Measurements from ENCODE around the gene RASGEF1C. TPM values are rescaled to one million over a fixed set of nuclear protein-coding genes. Genes with fewer than 3 reads are reported as not detected.

Gene RASGEF1C
- total and polyA plus RNA-seq, 2 of the 13 experiments (the other 11 are each of a cell fraction or from before 2014, with no cell fraction given): not detected

DNA sequence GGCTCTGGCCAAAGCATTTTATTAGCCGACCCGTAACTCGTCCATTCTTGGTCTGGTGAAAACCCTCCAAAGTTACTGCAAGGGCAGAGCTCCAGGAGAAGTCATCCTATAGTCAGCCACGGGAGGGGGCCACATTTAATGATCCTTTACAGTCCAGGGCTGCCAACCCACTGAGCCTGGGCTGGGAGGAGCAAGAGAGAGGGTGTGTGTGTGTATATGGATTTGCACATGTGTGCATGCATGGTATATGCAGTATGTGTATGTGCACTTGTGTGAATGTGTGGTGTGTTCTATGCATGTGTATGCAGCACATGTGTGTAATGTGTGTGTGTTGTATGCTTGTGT, 4.2 kb upstream of the RASGEF1C start:
- POLR2A ChIA-PET: no interaction called here
- CTCF ChIA-PET (ENCODE audit: low intra/inter-chr PET ratio, low total read pairs): no interaction called here
- BruUV-seq (replicated peaks): no TSS peak
- no peaks in the 10 kb centered on the region for H3K79me2 ChIP-seq (ENCODE audit: insufficient read depth, low read length)
- DNase-seq (ENCODE audit: low spot score) (no peak), ATAC-seq (no peak), FAIRE-seq (no peak)
- H3K4me1 ChIP-seq (ENCODE audit: insufficient read depth, low read length): peaks cover 8% of the 10 kb centered on the region
- H3K36me3 ChIP-seq (replicated peaks in 1 of 2; ENCODE audit: control insufficient read depth in 1 of 2, insufficient read depth in 2 of 2, low read length in 2 of 2): no peaks in the 10 kb centered on the region
- H3K27ac ChIP-seq (ENCODE audit: extremely low read length, insufficient read depth, low read length): no peak overlapping the region
- intact Hi-C loops (cut with micrococcal nuclease; ENCODE audit: unreplicated experiment) (no loop called here), in situ Hi-C loops (cut with HindIII; ENCODE audit: extremely low pct_ligation_motif_present, low pct_unique_long_range_greater_than_20kb) (loop anchor here (25.0 kb wide), 1 partner anchor 249 kb away; no protein-coding TSS in a partner anchor)
- 0 out of 2 replicates have a peak, but pooled peaks cover 2% of the 10 kb centered on the region for H4K20me1 ChIP-seq (ENCODE audit: insufficient read depth, low read length)
- H3K9me3 ChIP-seq (ENCODE audit: low read length): no peaks in the 10 kb centered on the region
- peaks cover 0 to 20% of the 10 kb centered on the region in 2 experiments; a peak in 3 of 5 replicates for H3K27me3 ChIP-seq (ENCODE audit: control insufficient read depth in 1 of 2, insufficient read depth in 2 of 2, low read length in 2 of 2)
- no peak overlapping the region for H3K4me3 ChIP-seq (replicated peaks in 1 of 3; ENCODE audit: insufficient read depth in 1 of 3, low read depth in 2 of 3, low read length in 3 of 3)
- H2AFZ ChIP-seq (ENCODE audit: low read length): no peak overlapping the region
- H3K4me2 ChIP-seq (ENCODE audit: low read depth, low read length): no peak overlapping the region
- 0% methylated on average over 1 of the region's 4 CpGs for WGBS (ENCODE audit: low lambda C conversion rate)
- no peak overlapping the region for H3K9ac ChIP-seq (ENCODE audit: insufficient read depth, low read depth, low read length)
- TF ChIP-seq CHD2 (IDR thresholded peaks at IDR 0.05; ENCODE audit: low read depth, low read length) (no peak), NR2F2 (IDR thresholded peaks at IDR 0.05; ENCODE audit: borderline replicate concordance, low read depth) (no peak), ESRRA (CRISPR knock-in tag; IDR thresholded peaks at IDR 0.05; ENCODE audit: low read depth) (no peak), PPARG (CRISPR knock-in tag; conservative IDR thresholded peaks at IDR 0.05) (no peak), SNRNP70 (IDR thresholded peaks at IDR 0.05; ENCODE audit: low read depth, low read length) (no peak), ZNF205 (CRISPR knock-in tag; IDR thresholded peaks at IDR 0.05) (no peak), RAD21 (CRISPR knock-in tag; IDR thresholded peaks at IDR 0.05) (no peak), ZNF747 (CRISPR knock-in tag; IDR thresholded peaks at IDR 0.05; ENCODE audit: borderline replicate concordance) (no peak), SMARCE1 (IDR thresholded peaks at IDR 0.05; ENCODE audit: borderline replicate concordance) (no peak), ZNF556 (CRISPR knock-in tag; IDR thresholded peaks at IDR 0.05; ENCODE audit: borderline replicate concordance) (no peak), PHF5A (CRISPR knock-in tag; IDR thresholded peaks at IDR 0.05; ENCODE audit: low read depth, unreplicated experiment) (no peak), MZF1 (CRISPR knock-in tag; IDR thresholded peaks at IDR 0.05; ENCODE audit: borderline replicate concordance) (no peak)
- TF ChIP-seq, protein P1, sequence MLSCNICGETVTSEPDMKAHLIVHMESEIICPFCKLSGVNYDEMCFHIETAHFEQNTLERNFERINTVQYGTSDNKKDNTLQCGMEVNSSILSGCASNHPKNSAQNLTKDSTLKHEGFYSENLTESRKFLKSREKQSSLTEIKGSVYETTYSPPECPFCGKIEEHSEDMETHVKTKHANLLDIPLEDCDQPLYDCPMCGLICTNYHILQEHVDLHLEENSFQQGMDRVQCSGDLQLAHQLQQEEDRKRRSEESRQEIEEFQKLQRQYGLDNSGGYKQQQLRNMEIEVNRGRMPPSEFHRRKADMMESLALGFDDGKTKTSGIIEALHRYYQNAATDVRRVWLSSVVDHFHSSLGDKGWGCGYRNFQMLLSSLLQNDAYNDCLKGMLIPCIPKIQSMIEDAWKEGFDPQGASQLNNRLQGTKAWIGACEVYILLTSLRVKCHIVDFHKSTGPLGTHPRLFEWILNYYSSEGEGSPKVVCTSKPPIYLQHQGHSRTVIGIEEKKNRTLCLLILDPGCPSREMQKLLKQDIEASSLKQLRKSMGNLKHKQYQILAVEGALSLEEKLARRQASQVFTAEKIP (CRISPR knock-in tag; IDR thresholded peaks at IDR 0.05; ENCODE audit: borderline replicate concordance): no peak
- TF ChIP-seq, protein P2, sequence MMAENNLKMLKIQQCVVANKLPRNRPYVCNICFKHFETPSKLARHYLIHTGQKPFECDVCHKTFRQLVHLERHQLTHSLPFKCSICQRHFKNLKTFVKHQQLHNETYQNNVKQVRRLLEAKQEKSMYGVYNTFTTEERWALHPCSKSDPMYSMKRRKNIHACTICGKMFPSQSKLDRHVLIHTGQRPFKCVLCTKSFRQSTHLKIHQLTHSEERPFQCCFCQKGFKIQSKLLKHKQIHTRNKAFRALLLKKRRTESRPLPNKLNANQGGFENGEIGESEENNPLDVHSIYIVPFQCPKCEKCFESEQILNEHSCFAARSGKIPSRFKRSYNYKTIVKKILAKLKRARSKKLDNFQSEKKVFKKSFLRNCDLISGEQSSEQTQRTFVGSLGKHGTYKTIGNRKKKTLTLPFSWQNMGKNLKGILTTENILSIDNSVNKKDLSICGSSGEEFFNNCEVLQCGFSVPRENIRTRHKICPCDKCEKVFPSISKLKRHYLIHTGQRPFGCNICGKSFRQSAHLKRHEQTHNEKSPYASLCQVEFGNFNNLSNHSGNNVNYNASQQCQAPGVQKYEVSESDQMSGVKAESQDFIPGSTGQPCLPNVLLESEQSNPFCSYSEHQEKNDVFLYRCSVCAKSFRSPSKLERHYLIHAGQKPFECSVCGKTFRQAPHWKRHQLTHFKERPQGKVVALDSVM (CRISPR knock-in tag; IDR thresholded peaks at IDR 0.05): no peak
- TF ChIP-seq, protein P3, sequence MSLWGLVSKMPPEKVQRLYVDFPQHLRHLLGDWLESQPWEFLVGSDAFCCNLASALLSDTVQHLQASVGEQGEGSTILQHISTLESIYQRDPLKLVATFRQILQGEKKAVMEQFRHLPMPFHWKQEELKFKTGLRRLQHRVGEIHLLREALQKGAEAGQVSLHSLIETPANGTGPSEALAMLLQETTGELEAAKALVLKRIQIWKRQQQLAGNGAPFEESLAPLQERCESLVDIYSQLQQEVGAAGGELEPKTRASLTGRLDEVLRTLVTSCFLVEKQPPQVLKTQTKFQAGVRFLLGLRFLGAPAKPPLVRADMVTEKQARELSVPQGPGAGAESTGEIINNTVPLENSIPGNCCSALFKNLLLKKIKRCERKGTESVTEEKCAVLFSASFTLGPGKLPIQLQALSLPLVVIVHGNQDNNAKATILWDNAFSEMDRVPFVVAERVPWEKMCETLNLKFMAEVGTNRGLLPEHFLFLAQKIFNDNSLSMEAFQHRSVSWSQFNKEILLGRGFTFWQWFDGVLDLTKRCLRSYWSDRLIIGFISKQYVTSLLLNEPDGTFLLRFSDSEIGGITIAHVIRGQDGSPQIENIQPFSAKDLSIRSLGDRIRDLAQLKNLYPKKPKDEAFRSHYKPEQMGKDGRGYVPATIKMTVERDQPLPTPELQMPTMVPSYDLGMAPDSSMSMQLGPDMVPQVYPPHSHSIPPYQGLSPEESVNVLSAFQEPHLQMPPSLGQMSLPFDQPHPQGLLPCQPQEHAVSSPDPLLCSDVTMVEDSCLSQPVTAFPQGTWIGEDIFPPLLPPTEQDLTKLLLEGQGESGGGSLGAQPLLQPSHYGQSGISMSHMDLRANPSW (CRISPR knock-in tag; IDR thresholded peaks at IDR 0.05; ENCODE audit: borderline replicate concordance): no peak
- TF ChIP-seq, protein P4, sequence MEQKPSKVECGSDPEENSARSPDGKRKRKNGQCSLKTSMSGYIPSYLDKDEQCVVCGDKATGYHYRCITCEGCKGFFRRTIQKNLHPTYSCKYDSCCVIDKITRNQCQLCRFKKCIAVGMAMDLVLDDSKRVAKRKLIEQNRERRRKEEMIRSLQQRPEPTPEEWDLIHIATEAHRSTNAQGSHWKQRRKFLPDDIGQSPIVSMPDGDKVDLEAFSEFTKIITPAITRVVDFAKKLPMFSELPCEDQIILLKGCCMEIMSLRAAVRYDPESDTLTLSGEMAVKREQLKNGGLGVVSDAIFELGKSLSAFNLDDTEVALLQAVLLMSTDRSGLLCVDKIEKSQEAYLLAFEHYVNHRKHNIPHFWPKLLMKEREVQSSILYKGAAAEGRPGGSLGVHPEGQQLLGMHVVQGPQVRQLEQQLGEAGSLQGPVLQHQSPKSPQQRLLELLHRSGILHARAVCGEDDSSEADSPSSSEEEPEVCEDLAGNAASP (CRISPR knock-in tag; IDR thresholded peaks at IDR 0.05; ENCODE audit: borderline replicate concordance): no peak
- TF ChIP-seq, protein P5, sequence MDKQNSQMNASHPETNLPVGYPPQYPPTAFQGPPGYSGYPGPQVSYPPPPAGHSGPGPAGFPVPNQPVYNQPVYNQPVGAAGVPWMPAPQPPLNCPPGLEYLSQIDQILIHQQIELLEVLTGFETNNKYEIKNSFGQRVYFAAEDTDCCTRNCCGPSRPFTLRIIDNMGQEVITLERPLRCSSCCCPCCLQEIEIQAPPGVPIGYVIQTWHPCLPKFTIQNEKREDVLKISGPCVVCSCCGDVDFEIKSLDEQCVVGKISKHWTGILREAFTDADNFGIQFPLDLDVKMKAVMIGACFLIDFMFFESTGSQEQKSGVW (CRISPR knock-in tag; IDR thresholded peaks at IDR 0.05; ENCODE audit: borderline replicate concordance): no peak
